ENCODE data around the gene GPR132. TPM values are rescaled to one million over a fixed set of nuclear protein-coding genes. Genes with fewer than 3 reads are reported as not detected.

The GPR132 gene
- total and polyA plus RNA-seq, 10 of the 15 experiments (the other 5 are each of a cell fraction or from before 2014, with no cell fraction given), result 1.9 to 49.3 (median 20.4) TPM

- TF ChIP-seq BCLAF1 (IDR thresholded peaks at IDR 0.05) (no peak), JUNB (IDR thresholded peaks at IDR 0.05) (no peak), ZNF687 (IDR thresholded peaks at IDR 0.05) (0 out of 2 replicates have a peak, but pooled peaks have one; percentile 13), BHLHE40 (IDR thresholded peaks at IDR 0.05; ENCODE audit: borderline replicate concordance in 1 of 2, low read depth in 2 of 2, low read length in 1 of 2) (0 out of 4 replicates have a peak, but pooled peaks of 1 of the 2 experiments have one; percentile 3), CUX1 (IDR thresholded peaks at IDR 0.05; ENCODE audit: insufficient replicate concordance, low read depth, low read length) (no peak), KLF5 (IDR thresholded peaks at IDR 0.05; ENCODE audit: partially characterized antibody) (no peak), ZNF217 (IDR thresholded peaks at IDR 0.05) (peak; percentile 5; the same call in 1 of the 2 replicates), MLLT1 (IDR thresholded peaks at IDR 0.05) (no peak), CBX5 (IDR thresholded peaks at IDR 0.05; ENCODE audit: low read depth) (no peak), GATAD2B (conservative IDR thresholded peaks at IDR 0.05; ENCODE audit: low read depth) (no peak), SREBF2 (IDR thresholded peaks at IDR 0.05; ENCODE audit: low read length) (no peak), YY1 (IDR thresholded peaks at IDR 0.05; ENCODE audit: low read depth, low read length) (no peak), HDAC2 (IDR thresholded peaks at IDR 0.05) (no peak), ASH2L (IDR thresholded peaks at IDR 0.05; ENCODE audit: borderline replicate concordance, low read depth) (no peak), RELB (IDR thresholded peaks at IDR 0.05; ENCODE audit: low read depth) (peak; percentile 20; the same call in 1 of the 2 replicates)
These were observed 1.2 kb downstream of the GPR132 start (continued) for GRCh38 chr14:105064001-105064400.
